ENCODE measurements around the gene CMTM1.
"Not testable (repeated sequence)": the region's sequence is repeated elsewhere in the genome, so short reads cannot be mapped to it uniquely, and the experiment has no call there.

Gene CMTM1

GRCh38 chr16:66617010-66617434 is 50.8 kb downstream of the CMTM1 start:
- DNase-seq = no peak

- DNase-seq = no peak
Measured at GRCh38 chr16:66617728-66618127, 51.5 kb downstream of the CMTM1 start.

GRCh38 chr16:66618588-66619375 is 52.5 kb downstream of the CMTM1 start:
- DNase-seq = no peak

GRCh38 chr16:66619534-66620428 is 53.5 kb downstream of the CMTM1 start:
- no peak for DNase-seq

- no peak for DNase-seq
Measured at GRCh38 chr16:66620429-66620795, 54.2 kb downstream of the CMTM1 start.

GRCh38 chr16:66621973-66622372 is 55.7 kb downstream of the CMTM1 start:
- DNase-seq = no peak

- DNase-seq = no peak
Measured at GRCh38 chr16:66622863-66623262, 56.6 kb downstream of the CMTM1 start.

- no peak for DNase-seq
Measured at GRCh38 chr16:66623755-66624154, 57.5 kb downstream of the CMTM1 start.

- not testable (repeated sequence) for DNase-seq
Measured at GRCh38 chr16:66627611-66628378, 61.6 kb downstream of the CMTM1 start.

All from activated naive CD4-positive, alpha-beta T cell (primary cell).